HepG2 (cell line): Measurements from ENCODE around the gene CLCNKA.

Source experiments
- ARNT ChIP-seq: fragments of 450-650 bp; IDR thresholded peaks from 2 replicates; pipeline ENCODE4 v1.6.1; 2017
- GABPA ChIP-seq, 2 experiments: IDR thresholded peaks; 2 replicates each; pipeline ENCODE4 v1.6.1; 2011 to 2016; ENCODE audit warnings: low read depth in 2 of 2, low read length in 1 of 2, missing biosample characterization in 1 of 2, missing genetic modification characterization in 1 of 2
- PATZ1 ChIP-seq: sonication (generic); formaldehyde crosslinking; IDR thresholded peaks from 2 replicates; pipeline ENCODE4 v1.4.0; 2020; ENCODE audit warnings: missing genetic modification reagents
- POLR2AphosphoS5 ChIP-seq: IDR thresholded peaks from 2 replicates; pipeline ENCODE4 v1.6.1; 2012; ENCODE audit warnings: low read depth, low read length
- ZSCAN9 ChIP-seq: IDR thresholded peaks from 2 replicates; pipeline ENCODE4 v1.6.1; 2016; ENCODE audit warnings: borderline replicate concordance

DNA sequence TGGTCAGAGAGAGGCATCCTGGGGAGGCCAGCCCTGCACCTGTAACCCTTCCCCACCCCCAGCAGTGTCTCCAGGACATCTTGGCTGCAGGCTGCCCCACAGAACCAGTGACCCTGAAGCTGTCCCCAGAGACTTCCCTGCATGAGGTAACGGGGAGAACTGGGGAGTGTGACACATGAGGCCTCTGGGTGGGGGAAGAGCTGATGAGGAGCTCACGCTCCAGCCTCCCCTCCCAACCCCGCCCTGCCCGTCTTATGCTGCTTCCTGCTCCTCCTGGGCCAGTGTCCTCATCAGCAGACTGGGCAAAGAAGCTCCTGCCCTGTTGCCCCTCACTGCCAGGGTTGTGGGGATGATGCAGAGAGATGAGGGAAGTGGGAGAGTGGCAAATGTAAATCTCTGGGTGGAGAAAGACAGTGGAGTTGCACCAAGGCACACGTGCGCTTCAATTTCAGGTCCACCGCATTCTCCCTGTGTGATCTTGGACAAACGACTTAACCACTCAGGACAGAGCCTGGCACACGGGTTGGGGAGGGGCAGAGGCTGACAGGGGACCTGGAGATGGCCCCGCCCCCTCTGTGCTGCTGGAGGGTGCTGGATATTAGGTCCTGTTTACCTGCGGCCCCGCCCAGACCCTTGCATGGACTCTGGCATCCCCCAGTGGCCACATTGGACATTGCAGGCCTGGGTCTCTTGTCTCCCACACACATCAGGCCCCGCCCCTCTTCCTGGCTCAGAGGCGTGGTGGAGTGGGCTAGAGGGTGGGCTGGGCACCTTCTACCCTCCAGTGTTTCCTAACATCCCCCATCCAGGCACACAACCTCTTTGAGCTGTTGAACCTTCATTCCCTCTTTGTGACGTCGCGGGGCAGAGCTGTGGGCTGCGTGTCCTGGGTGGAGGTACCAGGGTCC is 34.0 kb downstream of the CLCNKA start:
- no peak for TF ChIP-seq POLR2AphosphoS5
- no peak for TF ChIP-seq GABPA (IDR thresholded peaks at IDR 0.05; ENCODE audit: low read depth, low read length)
- TF ChIP-seq GABPA (CRISPR knock-in tag; IDR thresholded peaks at IDR 0.05; ENCODE audit: low read depth): no peak
- TF ChIP-seq ARNT: no peak
- TF ChIP-seq ZSCAN9 (CRISPR knock-in tag): no peak
- TF ChIP-seq PATZ1 (CRISPR knock-in tag): no peak
